Glomerular endothelial cell (primary cell): ENCODE measurements around the gene CAMK1D. TPM values are rescaled to one million over a fixed set of nuclear protein-coding genes. Genes with fewer than 3 reads are reported as not detected.
"Not testable (repeated sequence)": the region's sequence is repeated elsewhere in the genome, so short reads cannot be mapped to it uniquely, and the experiment has no call there.

Experiments used
- DNase-seq: peaks from one replicate; pipeline ENCODE4 v3.0.0-alpha.2; 2011; ENCODE audit warnings: low read depth, low spot score; ENCODE audit errors: extremely low read depth
- total RNA-seq: library from RNA; depleted of rRNA; stranded (reverse); fragments of >200 nt; gene quantifications from 2 replicates; pipeline ENCODE4 v1.2.3, GENCODE V29; 2015

Gene CAMK1D
- total RNA-seq, 1 donor from 2014 or later: 2.0 TPM

DNA sequence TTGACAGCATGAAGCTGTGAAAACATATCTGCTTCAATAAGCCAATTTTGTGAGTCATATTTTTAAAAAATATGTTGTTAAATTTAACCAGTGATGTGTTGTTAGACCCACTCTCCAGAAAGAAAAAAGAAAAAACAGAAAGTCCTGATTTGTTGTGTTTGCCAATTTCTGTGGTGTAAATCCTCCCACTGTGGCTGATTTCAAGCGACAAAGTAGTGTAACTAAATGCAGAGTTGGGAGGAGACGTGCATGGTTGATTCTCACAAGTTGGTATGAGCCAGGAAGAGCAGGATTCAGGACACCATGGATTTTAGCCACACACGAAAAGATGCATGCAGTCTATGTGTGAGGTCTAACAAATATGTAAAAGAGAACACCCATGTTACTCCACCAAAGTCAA lies 513.1 kb downstream of the CAMK1D start:
- no peak for DNase-seq

GRCh38 chr10:12865515-12865914 lies 516.2 kb downstream of the CAMK1D start:
- not testable (repeated sequence) for DNase-seq

DNA sequence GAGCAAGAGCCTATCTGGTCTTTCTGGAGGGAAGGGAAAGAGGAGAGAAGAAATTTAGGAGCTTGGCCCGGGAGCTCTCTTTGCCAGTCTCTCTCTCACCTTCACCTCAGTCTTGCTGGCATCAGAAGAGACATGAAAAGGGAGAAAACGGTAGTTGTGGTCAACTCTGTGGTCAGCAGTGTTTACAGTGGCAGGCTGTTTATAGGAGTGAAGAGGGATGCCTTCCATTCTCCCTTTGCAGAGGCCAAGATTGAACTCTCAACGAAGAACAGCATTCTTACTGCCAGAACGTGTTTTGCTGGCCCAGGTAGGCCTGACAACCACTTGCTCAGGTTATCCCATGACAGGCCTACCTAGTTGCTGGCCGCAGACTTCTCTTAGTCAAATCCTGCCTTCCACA lies 518.9 kb downstream of the CAMK1D start:
- DNase-seq: no peak

- no peak for DNase-seq
These were observed 520.1 kb downstream of the CAMK1D start for GRCh38 chr10:12869427-12869826.

GRCh38 chr10:12872577-12872976 lies 523.2 kb downstream of the CAMK1D start:
- DNase-seq: no peak

- DNase-seq: no peak
These were observed 523.8 kb downstream of the CAMK1D start for GRCh38 chr10:12873172-12873571.

GRCh38 chr10:12874501-12874900 lies 525.2 kb downstream of the CAMK1D start:
- DNase-seq: no peak

DNA sequence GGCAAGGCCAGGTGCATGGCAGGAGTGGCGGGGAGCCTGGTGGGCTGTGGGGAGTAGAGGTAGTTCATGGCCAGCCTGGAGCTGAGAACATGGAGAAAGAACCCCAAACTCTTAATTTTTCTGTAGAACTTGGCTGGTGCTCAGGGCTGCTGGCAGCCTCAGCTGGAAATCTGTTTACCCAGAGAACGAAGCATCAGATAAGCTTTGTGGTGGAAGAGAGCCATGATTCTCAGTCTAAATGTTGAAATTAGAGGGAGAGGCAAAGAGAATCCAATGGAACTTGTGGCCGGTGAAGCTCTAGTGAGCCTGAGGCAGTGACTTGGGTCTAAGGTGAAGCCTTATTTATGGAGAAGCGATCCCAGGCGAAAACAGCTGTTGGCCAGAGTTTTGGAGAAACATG lies 525.8 kb downstream of the CAMK1D start:
- no peak for DNase-seq

- DNase-seq: no peak
These were observed 526.9 kb downstream of the CAMK1D start for GRCh38 chr10:12876266-12876665.

- DNase-seq: no peak
These were observed 527.8 kb downstream of the CAMK1D start for GRCh38 chr10:12877150-12877549.

DNA sequence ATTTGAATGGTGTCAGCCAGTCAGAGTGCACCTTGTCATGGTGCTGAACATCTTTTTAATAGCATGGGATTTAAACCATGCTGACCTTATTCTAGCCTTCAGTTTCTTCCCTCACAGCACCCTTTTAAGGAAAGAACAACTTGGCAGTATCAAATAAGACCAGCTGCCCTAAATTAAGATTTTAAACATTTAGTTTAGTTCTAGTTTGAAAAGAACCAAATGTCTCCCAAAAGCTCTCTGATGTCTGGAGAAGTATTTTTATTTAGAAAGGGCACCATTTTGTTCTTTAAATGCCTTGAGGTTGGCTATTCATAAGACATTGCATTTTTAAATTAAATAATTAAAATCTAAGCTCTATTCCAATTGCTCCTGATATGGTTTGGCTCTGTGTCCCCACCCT lies 531.1 kb downstream of the CAMK1D start:
- DNase-seq: no peak

GRCh38 chr10:12884851-12885250 lies 535.5 kb downstream of the CAMK1D start:
- no peak for DNase-seq

Other genes with a start within 250 kb of the CAMK1D start
- 6.0 and 9.0 TPM in 2 replicates for gene SEC61A2, start 219.9 kb upstream of the CAMK1D start, total RNA-seq
- gene NUDT5, start 153.7 kb upstream of the CAMK1D start, total RNA-seq: 63.9 and 98.4 TPM in 2 replicates
- gene CDC123, start 153.4 kb upstream of the CAMK1D start, total RNA-seq: 105 and 119 TPM in 2 replicates